Endothelial cell of umbilical vein (primary cell): ENCODE results near the gene GRIA3. TPM values are rescaled to one million over a fixed set of nuclear protein-coding genes. Genes with fewer than 3 reads are reported as not detected.

Experiments used
- BruUV-seq: library from RNA; stranded (reverse); fragments of 400-500 nt; replicated peaks from 2 replicates; lab custom pipeline; 2021; lab: Mats Ljungman, UMichigan
- CTCF ChIA-PET: fragments of 300-600, 350-600 bp; sonication (Branson Sonifier 250); formaldehyde crosslinking; loops from one replicate; lab custom pipeline; 2021; ENCODE audit warnings: antibody characterized with exemption, inconsistent platforms; lab: Charles Lee
- POLR2A ChIA-PET: fragments of 300-600, 350-600 bp; sonication (Branson Sonifier 250); formaldehyde crosslinking; loops from one replicate; lab custom pipeline; 2021; ENCODE audit warnings: antibody characterized with exemption, inconsistent platforms; lab: Charles Lee
- DNase-seq: peaks from one replicate; pipeline ENCODE4 v3.0.0-alpha.2; 2011; ENCODE audit warnings: low read depth, low spot score
- FAIRE-seq: peaks from 2 replicates; lab custom pipeline; 2011; peaks lifted over from hg19 to GRCh38; lab: Jason Lieb, UNC
- H2AFZ ChIP-seq: 2 replicates; pipeline ENCODE4 v1.6.0; 2012; ENCODE audit warnings: low read depth, low read length, control low read depth, inconsistent platforms
- H3K27ac ChIP-seq: 2 replicates; pipeline ENCODE4 v1.5.1; 2011; ENCODE audit warnings: low read depth, mild to moderate bottlenecking, control low read depth, low read length, moderate library complexity; ENCODE audit not compliant: insufficient read depth
- H3K27me3 ChIP-seq, 2 experiments: 2 replicates each; pipeline versions ENCODE4 v1.6.0 to v1.6.1; 2011; ENCODE audit warnings: low read length in 2 of 2, mixed read lengths in 1 of 2; ENCODE audit not compliant: control insufficient read depth in 2 of 2, insufficient read depth in 2 of 2
- H3K36me3 ChIP-seq, 2 experiments: 2 replicates in 1 of 2; 3 replicates in 1 of 2; pipeline ENCODE4 v1.5.1; 2011; ENCODE audit warnings: low read length in 2 of 2, mild to moderate bottlenecking in 1 of 2, moderate library complexity in 1 of 2; ENCODE audit not compliant: control insufficient read depth in 2 of 2, insufficient read depth in 2 of 2; ENCODE audit errors: extremely low read depth in 1 of 2
- H3K4me1 ChIP-seq: 3 replicates; pipeline ENCODE4 v1.5.1; 2011; ENCODE audit warnings: mild to moderate bottlenecking, low read length; ENCODE audit not compliant: control insufficient read depth, insufficient read depth; ENCODE audit errors: extremely low read depth
- H3K4me2 ChIP-seq: 2 replicates; pipeline ENCODE4 v1.6.1; 2011; ENCODE audit warnings: low read length, control low read depth, mixed read lengths; ENCODE audit not compliant: insufficient read depth
- H3K4me3 ChIP-seq, 3 experiments: fragments of 200-600 bp in 1 of 3; sonication (generic), shearing (Covaris generic) in 1 of 3; replicated peaks in 1 of 3; 2 replicates each; pipeline ENCODE4 v1.5.1; 2011 to 2016; ENCODE audit warnings: control low read depth in 3 of 3, low read length in 3 of 3, mild to moderate bottlenecking in 2 of 3, inconsistent platforms in 1 of 3, low read depth in 1 of 3, moderate library complexity in 1 of 3; ENCODE audit not compliant: insufficient read depth in 1 of 3
- H3K79me2 ChIP-seq: 2 replicates; pipeline ENCODE4 v1.6.0; 2012; ENCODE audit warnings: low read length, inconsistent platforms; ENCODE audit not compliant: control insufficient read depth, insufficient read depth
- H3K9ac ChIP-seq: replicated peaks from 2 replicates; pipeline ENCODE3; 2011; ENCODE audit warnings: low read length, control low read depth; ENCODE audit not compliant: insufficient read depth; ENCODE audit errors: extremely low read depth
- H3K9me1 ChIP-seq: replicated peaks from 3 replicates; pipeline ENCODE4 v1.6.0; 2011; ENCODE audit warnings: mild to moderate bottlenecking, low read length; ENCODE audit not compliant: control insufficient read depth, insufficient read depth; ENCODE audit errors: extremely low read depth
- H3K9me3 ChIP-seq: replicated peaks from 2 replicates; pipeline ENCODE4 v1.5.1; 2012; ENCODE audit warnings: low read length, inconsistent platforms; ENCODE audit not compliant: control insufficient read depth, insufficient read depth
- H4K20me1 ChIP-seq: replicated peaks from 2 replicates; pipeline ENCODE3; 2011; ENCODE audit warnings: mild to moderate bottlenecking, low read length; ENCODE audit not compliant: control insufficient read depth, insufficient read depth; ENCODE audit errors: extremely low read depth
- EZH2 ChIP-seq: IDR thresholded peaks from 2 replicates; pipeline ENCODE4 v1.6.1; 2012; ENCODE audit warnings: borderline replicate concordance, low read depth, mild to moderate bottlenecking, moderate library complexity, low read length, inconsistent platforms; ENCODE audit not compliant: severe bottlenecking
- FOS ChIP-seq: IDR thresholded peaks from 2 replicates; pipeline ENCODE4 v1.6.1; 2011; ENCODE audit warnings: mild to moderate bottlenecking, low read length, moderate library complexity, borderline replicate concordance; ENCODE audit not compliant: insufficient read depth
- GATA2 ChIP-seq: IDR thresholded peaks from 2 replicates; pipeline ENCODE4 v1.7.0; 2011; ENCODE audit warnings: low read depth, mild to moderate bottlenecking, moderate library complexity, mixed read lengths, low read length; ENCODE audit not compliant: insufficient read length, insufficient read depth
- JUN ChIP-seq: IDR thresholded peaks from 2 replicates; pipeline ENCODE4 v1.6.1; 2011; ENCODE audit warnings: borderline replicate concordance, low read depth; ENCODE audit not compliant: insufficient read length, insufficient read depth
- MYC ChIP-seq: IDR thresholded peaks from one replicate; pipeline ENCODE4 v1.6.1; 2011; ENCODE audit warnings: mild to moderate bottlenecking, low read depth, low read length
- POLR2A ChIP-seq: IDR thresholded peaks from 2 replicates; pipeline ENCODE4 v1.6.1; 2012; ENCODE audit warnings: low read depth, mild to moderate bottlenecking, control low read depth, low read length
- POLR2AphosphoS5 ChIP-seq: IDR thresholded peaks from 2 replicates; pipeline ENCODE4 v1.6.1; 2012; ENCODE audit warnings: low read depth, mild to moderate bottlenecking, control low read depth, low read length, moderate library complexity; ENCODE audit not compliant: insufficient read depth
- dilution Hi-C: fragments of 300-500 bp; cut with MboI; formaldehyde crosslinking; loops from one replicate; pipeline ENCODE4 v1.15.0; 2019; ENCODE audit warnings: low sequenced_read_pairs; ENCODE audit not compliant: extremely low pct_ligation_motif_present
- intact Hi-C: fragments of 100-400 bp; cut with micrococcal nuclease; formaldehyde crosslinking; loops from one replicate; pipeline ENCODE4 v1.10.0; 2022
- polyA plus RNA-seq, 4 experiments: library from polyadenylated mRNA; depleted of rRNA in 3 of 4; stranded (reverse) in 3 of 4; unstranded in 1 of 4; fragments of >200 nt; gene quantifications; 2 replicates each; pipeline versions ENCODE4 v1.2.1 to v1.2.3, GENCODE V29; 2011 to 2012; ENCODE audit warnings: missing spikeins in 1 of 4
- total RNA-seq: library from RNA; stranded (reverse); gene quantifications from 2 replicates; pipeline ENCODE4 v1.2.3, GENCODE V29; 2021
- TF ChIP-seq, protein P1 (sequence below): IDR thresholded peaks from 2 replicates; pipeline ENCODE4 v1.6.1; 2011; ENCODE audit not compliant: insufficient read depth, insufficient read length
- TF ChIP-seq, protein P2 (sequence below), 2 donors: IDR thresholded peaks; 1 replicate in 1 of 2; 2 replicates in 1 of 2; pipeline ENCODE4 v1.5.1; 2011; ENCODE audit warnings: low read length in 2 of 2, mild to moderate bottlenecking in 2 of 2, moderate library complexity in 2 of 2, control low read depth in 1 of 2, inconsistent platforms in 1 of 2, low read depth in 1 of 2; ENCODE audit not compliant: insufficient read depth in 1 of 2; ENCODE audit errors: extremely low read depth in 1 of 2

The GRIA3 gene
- total and polyA plus RNA-seq, 2 donors (not counting 3 experiments of a cell fraction or from before 2014, with no cell fraction given) = not detected

DNA sequence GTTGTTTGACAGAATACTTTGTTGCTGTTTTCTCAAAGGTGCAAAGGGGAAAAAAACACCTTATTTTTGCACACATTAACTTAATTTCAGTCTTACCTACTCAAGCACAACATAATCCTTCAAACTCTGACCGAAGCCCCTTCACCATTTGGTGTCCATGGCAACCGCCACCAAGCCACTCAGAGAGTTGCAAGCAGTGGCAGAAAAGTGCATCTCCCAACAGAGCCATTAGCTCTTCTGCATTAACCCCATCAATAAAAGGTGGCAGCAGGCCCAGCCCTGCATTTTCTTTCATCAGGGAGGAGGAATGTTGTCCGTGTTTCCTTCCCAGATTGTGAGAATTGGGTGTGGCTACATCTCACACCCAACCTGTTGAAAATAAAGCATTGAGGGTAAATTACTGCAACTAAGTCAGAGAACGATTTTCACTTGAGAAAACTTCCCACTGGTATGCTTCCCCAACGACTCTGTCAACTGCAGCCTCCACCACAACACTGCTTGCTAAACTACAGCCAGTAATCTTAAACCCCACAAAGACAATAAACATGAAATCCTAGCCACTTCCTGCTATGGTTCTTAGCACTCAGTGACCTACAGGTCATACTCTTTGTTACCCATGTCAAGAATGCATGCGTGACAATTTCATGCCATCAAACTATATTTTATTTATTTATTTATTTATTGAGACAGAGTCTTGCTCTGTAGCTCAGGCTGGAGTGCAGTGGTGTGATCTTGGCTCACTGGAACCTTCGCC, 154.0 kb downstream of the GRIA3 start:
- FAIRE-seq (no peak), DNase-seq (no peak)
- no peaks in the 10 kb centered on the region for H3K27me3 ChIP-seq
- TF ChIP-seq FOS (no peak), EZH2 (no peak), JUN (no peak), GATA2 (no peak), POLR2AphosphoS5 (no peak), MYC (no peak), POLR2A (no peak)
- TF ChIP-seq, protein P1, sequence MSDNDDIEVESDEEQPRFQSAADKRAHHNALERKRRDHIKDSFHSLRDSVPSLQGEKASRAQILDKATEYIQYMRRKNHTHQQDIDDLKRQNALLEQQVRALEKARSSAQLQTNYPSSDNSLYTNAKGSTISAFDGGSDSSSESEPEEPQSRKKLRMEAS = no peak
- TF ChIP-seq, protein P2, sequence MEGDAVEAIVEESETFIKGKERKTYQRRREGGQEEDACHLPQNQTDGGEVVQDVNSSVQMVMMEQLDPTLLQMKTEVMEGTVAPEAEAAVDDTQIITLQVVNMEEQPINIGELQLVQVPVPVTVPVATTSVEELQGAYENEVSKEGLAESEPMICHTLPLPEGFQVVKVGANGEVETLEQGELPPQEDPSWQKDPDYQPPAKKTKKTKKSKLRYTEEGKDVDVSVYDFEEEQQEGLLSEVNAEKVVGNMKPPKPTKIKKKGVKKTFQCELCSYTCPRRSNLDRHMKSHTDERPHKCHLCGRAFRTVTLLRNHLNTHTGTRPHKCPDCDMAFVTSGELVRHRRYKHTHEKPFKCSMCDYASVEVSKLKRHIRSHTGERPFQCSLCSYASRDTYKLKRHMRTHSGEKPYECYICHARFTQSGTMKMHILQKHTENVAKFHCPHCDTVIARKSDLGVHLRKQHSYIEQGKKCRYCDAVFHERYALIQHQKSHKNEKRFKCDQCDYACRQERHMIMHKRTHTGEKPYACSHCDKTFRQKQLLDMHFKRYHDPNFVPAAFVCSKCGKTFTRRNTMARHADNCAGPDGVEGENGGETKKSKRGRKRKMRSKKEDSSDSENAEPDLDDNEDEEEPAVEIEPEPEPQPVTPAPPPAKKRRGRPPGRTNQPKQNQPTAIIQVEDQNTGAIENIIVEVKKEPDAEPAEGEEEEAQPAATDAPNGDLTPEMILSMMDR (IDR thresholded peaks at IDR 0.05; ENCODE audit: extremely low read depth in 1 of 2, insufficient read depth in 1 of 2, low read depth in 1 of 2, low read length in 2 of 2) = no peak
- H3K36me3 ChIP-seq = no peaks in the 10 kb centered on the region
- no peak overlapping the region for H3K9ac ChIP-seq
- dilution Hi-C loops (no loop called here), intact Hi-C loops (no loop called here)
- ChIA-PET CTCF (no interaction called here), POLR2A (no interaction called here)
- no TSS peak for BruUV-seq
- no peak overlapping the region for H2AFZ ChIP-seq
- H3K9me3 ChIP-seq = no peaks in the 10 kb centered on the region
- H3K9me1 ChIP-seq = no peaks in the 10 kb centered on the region
- no peak overlapping the region for H3K4me3 ChIP-seq
- H3K4me2 ChIP-seq = no peak overlapping the region
- no peaks in the 10 kb centered on the region for H3K79me2 ChIP-seq
- H3K27ac ChIP-seq = no peak overlapping the region
- no peaks in the 10 kb centered on the region for H3K4me1 ChIP-seq
- H4K20me1 ChIP-seq = no peaks in the 10 kb centered on the region
